Glutamatergic neuron (in vitro differentiated cells): ENCODE measurements around the gene WDR5. TPM values are rescaled to one million over a fixed set of nuclear protein-coding genes. Genes with fewer than 3 reads are reported as not detected.

Source experiments
- DNase-seq: peaks from one replicate; pipeline ENCODE4 v3.0.0; 2022
- H3K27ac Mint-ChIP-seq: one replicate; pipeline ENCODE4 v1.8.0; 2020; ENCODE audit warnings: mild to moderate bottlenecking, mixed read lengths, inconsistent platforms; ENCODE audit not compliant: unreplicated experiment
- H3K27me3 Mint-ChIP-seq: one replicate; pipeline ENCODE4 v1.8.0; 2020; ENCODE audit warnings: mild to moderate bottlenecking, moderate library complexity, mixed read lengths, inconsistent platforms; ENCODE audit not compliant: unreplicated experiment
- H3K36me3 Mint-ChIP-seq: one replicate; pipeline ENCODE4 v1.8.0; 2020; ENCODE audit warnings: mild to moderate bottlenecking, mixed read lengths, inconsistent platforms; ENCODE audit not compliant: unreplicated experiment
- H3K4me1 Mint-ChIP-seq: one replicate; pipeline ENCODE4 v1.8.0; 2020; ENCODE audit warnings: mild to moderate bottlenecking, low read depth, mixed read lengths, inconsistent platforms; ENCODE audit not compliant: unreplicated experiment
- H3K4me3 Mint-ChIP-seq: one replicate; pipeline ENCODE4 v1.8.0; 2020; ENCODE audit warnings: mild to moderate bottlenecking, mixed read lengths, inconsistent platforms; ENCODE audit not compliant: unreplicated experiment
- H3K9me3 Mint-ChIP-seq: one replicate; pipeline ENCODE4 v1.8.0; 2020; ENCODE audit warnings: mild to moderate bottlenecking, moderate library complexity, mixed read lengths, inconsistent platforms; ENCODE audit not compliant: unreplicated experiment
- total RNA-seq: library from RNA; stranded (reverse); fragmentation: NEBNext Ultra II Directional; extraction: Animal tissue kit (Norgen Biotek cat#: 25700); gene quantifications from one replicate; pipeline ENCODE4 v1.2.1, GENCODE V29; 2021; ENCODE audit not compliant: unreplicated experiment
- TF ChIP-seq, protein P1 (sequence below): fragments of 200-600 bp; sonication (generic); IDR thresholded peaks from one replicate; pipeline ENCODE4 v1.5.0; 2021; ENCODE audit not compliant: partially characterized antibody, unreplicated experiment

Gene WDR5
- total RNA-seq, 1 donor from 2014 or later = 45.9 TPM

DNA sequence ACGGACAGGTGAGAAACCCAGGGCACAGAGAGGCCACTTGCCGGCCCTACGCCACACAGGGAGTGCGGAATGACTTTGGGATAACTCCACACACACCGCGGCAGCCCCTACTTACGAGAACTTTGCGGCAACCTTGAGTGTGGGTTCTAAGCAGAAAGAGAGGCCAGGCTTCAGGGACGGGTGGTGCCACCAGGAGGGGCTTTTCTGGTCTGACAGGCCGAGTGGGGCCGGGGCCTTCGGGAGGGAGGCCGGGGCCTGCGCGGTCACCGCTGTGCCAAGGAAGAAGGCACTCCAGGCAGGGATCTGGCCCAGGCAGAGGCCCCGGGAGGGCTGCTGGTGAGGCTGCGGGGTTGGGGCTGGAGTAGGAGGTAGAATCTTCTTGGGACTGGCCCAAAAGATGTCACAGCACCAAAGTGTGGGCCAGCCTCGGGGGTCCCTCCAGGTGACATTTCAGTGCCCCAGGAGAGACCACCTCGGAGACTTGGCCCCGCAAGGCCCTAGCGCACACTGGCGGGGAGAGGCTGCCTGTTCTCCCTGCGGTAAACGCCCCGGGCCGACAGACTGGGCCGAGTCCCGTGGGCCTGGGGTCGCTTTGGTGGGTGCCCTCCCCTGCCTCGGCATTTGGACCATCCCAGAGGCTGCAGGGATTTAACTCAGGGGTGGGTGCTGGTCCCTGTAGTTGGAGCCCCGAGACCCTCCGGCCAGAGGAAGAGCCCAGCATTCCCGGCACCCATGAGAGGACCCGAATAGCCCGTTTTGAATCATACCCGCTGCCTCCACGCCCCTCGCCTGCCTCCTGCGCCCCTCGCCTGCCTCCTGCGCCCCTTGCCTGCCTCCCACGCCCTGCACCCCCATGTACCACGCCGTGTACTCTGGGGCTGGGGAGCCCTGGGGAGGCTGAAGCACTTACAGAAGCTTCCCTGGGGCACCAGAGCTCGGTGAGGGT is 37.5 kb downstream of the WDR5 start:
- Mint-ChIP-seq H3K27me3 (peaks cover 8% of the 10 kb centered on the region), H3K27ac (no peak overlapping the region), H3K36me3 (no peaks in the 10 kb centered on the region), H3K9me3 (peaks cover 3% of the 10 kb centered on the region), H3K4me1 (peaks cover 3% of the 10 kb centered on the region), H3K4me3 (no peak overlapping the region)
- TF ChIP-seq, protein P1, sequence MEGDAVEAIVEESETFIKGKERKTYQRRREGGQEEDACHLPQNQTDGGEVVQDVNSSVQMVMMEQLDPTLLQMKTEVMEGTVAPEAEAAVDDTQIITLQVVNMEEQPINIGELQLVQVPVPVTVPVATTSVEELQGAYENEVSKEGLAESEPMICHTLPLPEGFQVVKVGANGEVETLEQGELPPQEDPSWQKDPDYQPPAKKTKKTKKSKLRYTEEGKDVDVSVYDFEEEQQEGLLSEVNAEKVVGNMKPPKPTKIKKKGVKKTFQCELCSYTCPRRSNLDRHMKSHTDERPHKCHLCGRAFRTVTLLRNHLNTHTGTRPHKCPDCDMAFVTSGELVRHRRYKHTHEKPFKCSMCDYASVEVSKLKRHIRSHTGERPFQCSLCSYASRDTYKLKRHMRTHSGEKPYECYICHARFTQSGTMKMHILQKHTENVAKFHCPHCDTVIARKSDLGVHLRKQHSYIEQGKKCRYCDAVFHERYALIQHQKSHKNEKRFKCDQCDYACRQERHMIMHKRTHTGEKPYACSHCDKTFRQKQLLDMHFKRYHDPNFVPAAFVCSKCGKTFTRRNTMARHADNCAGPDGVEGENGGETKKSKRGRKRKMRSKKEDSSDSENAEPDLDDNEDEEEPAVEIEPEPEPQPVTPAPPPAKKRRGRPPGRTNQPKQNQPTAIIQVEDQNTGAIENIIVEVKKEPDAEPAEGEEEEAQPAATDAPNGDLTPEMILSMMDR = no peak
- DNase-seq = no peak

DNA sequence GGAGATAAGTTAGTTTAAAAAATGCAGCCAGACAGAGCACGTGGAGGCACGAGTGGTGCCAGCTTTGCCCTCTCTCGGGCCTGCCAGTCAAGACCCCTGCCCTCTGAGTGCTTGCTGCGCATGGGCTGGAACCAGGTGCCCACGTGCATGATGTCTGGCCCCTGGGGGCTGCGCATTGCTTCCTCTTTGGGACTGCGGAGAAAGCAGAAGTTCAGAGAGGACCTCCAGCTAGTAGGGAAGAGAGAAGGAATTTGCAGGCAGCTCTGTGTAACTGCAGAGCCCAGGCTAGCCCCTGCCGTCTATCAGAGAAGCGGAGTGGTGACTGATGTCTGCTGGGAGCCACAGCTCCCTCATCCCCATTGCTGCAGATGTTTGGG is 38.2 kb downstream of the WDR5 start:
- Mint-ChIP-seq H3K27ac (no peak overlapping the region), H3K4me3 (no peak overlapping the region), H3K4me1 (peaks cover 3% of the 10 kb centered on the region), H3K9me3 (peaks cover 3% of the 10 kb centered on the region), H3K27me3 (peaks cover 8% of the 10 kb centered on the region), H3K36me3 (no peaks in the 10 kb centered on the region)
- TF ChIP-seq, protein P1 = no peak
- DNase-seq = no peak

DNA sequence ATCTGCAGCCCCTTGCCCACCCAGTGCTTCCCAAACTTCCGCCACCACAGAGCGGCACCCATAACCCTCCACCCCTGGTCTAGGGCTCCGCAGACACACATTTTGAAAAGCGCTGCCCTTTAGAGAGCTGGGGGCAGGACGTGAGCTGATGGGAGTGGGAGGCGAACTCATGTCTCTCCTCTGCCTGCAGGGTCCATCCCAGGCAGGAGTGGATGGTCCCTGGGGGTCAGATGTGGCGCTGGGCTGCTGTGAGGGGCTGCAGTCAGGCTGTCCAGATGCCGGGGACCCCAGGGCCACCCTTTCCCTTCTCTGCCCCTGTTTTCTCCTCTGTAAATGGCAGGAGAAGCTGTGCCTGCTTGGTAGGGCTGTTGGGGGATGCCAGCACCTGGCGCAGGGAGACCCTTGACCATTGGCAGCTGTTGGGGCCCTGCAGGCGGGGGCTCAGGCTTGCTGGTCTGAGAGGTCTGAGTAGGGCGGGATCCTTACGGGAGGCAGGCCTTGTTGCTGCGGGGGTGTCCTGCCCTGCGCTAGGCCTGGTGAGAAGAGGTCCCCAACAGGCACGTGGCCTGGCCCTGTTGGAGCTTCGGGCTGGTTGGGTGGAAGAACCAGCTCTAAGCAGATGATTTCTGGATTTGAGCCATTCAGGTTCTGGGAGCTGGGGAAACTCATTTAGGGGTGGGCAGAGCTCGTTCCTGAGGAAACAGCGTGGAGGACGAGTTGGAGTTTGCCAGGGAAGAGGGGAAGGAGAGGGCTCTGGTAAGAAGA is 38.8 kb downstream of the WDR5 start:
- H3K36me3 Mint-ChIP-seq = no peaks in the 10 kb centered on the region
- peaks cover 3% of the 10 kb centered on the region for H3K4me1 Mint-ChIP-seq
- DNase-seq = no peak
- H3K4me3 Mint-ChIP-seq = no peak overlapping the region
- H3K27ac Mint-ChIP-seq = no peak overlapping the region
- peaks cover 5% of the 10 kb centered on the region for H3K9me3 Mint-ChIP-seq
- H3K27me3 Mint-ChIP-seq = peaks cover 8% of the 10 kb centered on the region
- TF ChIP-seq, protein P1 = no peak

DNA sequence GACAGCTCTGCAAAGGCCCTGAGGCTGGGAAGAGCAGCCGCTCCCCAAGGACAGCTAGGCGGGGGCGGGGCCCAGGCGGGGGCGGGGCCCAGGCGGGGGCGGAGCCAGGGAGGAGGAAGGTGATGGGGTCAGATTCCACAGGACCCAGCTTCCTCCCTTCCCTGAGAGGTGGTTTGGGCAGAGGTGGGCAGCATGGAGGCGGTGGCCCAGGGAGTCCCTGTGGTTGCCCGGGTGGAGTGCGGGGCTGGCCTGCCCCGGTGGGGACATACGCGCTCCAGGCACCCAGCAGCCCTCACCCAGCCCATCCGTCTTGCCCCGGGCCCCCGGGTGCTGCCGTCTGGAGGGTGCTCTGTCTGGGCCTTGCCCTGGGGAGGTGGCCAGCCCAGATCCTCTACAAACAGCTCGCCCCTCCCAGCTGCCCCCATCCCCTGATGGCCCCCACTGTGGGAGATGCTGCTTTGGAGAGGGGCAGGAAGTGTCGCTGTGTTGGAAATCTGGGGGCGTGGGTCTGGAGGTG is 39.5 kb downstream of the WDR5 start:
- TF ChIP-seq, protein P1 = no peak
- DNase-seq = no peak
- Mint-ChIP-seq H3K4me1 (peaks cover 3% of the 10 kb centered on the region), H3K36me3 (no peaks in the 10 kb centered on the region), H3K27ac (no peak overlapping the region), H3K4me3 (no peak overlapping the region), H3K9me3 (peaks cover 5% of the 10 kb centered on the region), H3K27me3 (peaks cover 8% of the 10 kb centered on the region)
